ENCODE data around the gene POGLUT3. TPM values are rescaled to one million over a fixed set of nuclear protein-coding genes. Genes with fewer than 3 reads are reported as not detected.

The POGLUT3 gene
- total and polyA plus RNA-seq, 2 of the 4 experiments (the other 2 are of a cell fraction): 31.7 to 34.8 TPM

DNA sequence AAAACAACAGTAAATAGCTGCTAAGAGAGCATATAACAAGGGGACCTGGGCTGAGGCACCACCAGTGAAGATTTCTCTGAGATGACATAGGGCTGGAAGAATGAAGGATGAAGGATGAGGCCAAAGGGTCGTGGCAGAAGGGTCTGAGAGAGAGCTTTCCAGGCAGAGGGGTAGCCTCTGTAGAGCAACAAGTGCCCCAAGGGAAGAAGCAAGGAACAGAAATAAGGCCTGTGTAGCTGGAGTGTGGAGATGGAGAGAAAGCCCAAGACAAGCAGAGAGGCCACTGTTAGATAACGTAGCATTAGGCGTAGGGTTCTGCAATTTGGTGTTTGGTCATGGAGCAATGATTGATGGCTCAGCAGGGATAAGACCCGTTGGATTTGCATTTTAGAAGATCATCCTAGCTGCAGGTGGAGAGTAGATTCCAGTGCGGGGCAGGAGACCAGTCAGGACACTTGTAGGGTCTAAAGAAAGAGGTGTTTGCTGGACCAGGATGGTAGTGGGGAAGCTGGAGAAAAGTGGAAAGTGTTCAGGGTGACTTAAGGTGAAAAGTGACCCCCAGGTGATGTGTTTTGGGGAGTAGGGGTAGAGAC is 47.8 kb upstream of the POGLUT3 start:
- Histone ChIP-seq H4K20me1 (ENCODE audit: insufficient read depth, low read length) (no peaks in the 10 kb centered on the region), H3K79me1 (ENCODE audit: low read depth in 1 of 2, low read length in 2 of 2) (no peaks in the 10 kb centered on the region; a peak in 1 of 4 replicates), H2BK15ac (ENCODE audit: low read depth, low read length) (no peak overlapping the region), H2AK9ac (replicated peaks; ENCODE audit: low read depth, low read length, poor library complexity) (no peak overlapping the region), H2BK120ac (ENCODE audit: low read depth, low read length) (no peak overlapping the region), H3K23ac (ENCODE audit: low read depth, low read length) (no peak overlapping the region), H4K8ac (ENCODE audit: low read depth in 2 of 2, low read length in 2 of 2) (no peak overlapping the region), H3K18ac (ENCODE audit: low read depth, low read length) (no peak overlapping the region), H3K27ac (ENCODE audit: insufficient read depth, low read length) (no peak overlapping the region), H3K4ac (ENCODE audit: low read depth, low read length) (no peak overlapping the region), H2AFZ (replicated peaks; ENCODE audit: low read length, poor library complexity) (no peak overlapping the region), H4K5ac (ENCODE audit: low read depth, low read length) (no peak overlapping the region), H3K4me1 (ENCODE audit: control insufficient read depth, insufficient read depth, low read length) (peaks cover 1% of the 10 kb centered on the region; the same call in 1 of the 2 replicates), H3K14ac (replicated peaks; ENCODE audit: low read depth, low read length) (no peak overlapping the region), H3K36me3 (ENCODE audit: control insufficient read depth, insufficient read depth, low read length) (no peaks in the 10 kb centered on the region), H3K9me3 (ENCODE audit: control insufficient read depth, insufficient read depth, low read length) (no peaks in the 10 kb centered on the region), H3K56ac (ENCODE audit: extremely low read depth, insufficient read depth, low read length) (no peak overlapping the region), H3K9ac (ENCODE audit: low read depth, low read length) (no peak overlapping the region), H4K91ac (ENCODE audit: insufficient read depth, low read depth, low read length) (no peak overlapping the region), H3K4me2 (ENCODE audit: low read depth, low read length) (no peak overlapping the region), H2BK20ac (ENCODE audit: low read depth, low read length) (no peak overlapping the region), H3K9me1 (ENCODE audit: insufficient read depth, low read length) (no peaks in the 10 kb centered on the region), H2AK5ac (ENCODE audit: low read depth, low read length) (no peak overlapping the region), H2BK5ac (ENCODE audit: low read depth, low read length, poor library complexity, severe bottlenecking) (no peak overlapping the region), H3K4me3 (ENCODE audit: insufficient read depth, low read depth, low read length) (no peak overlapping the region), H3K27me3 (ENCODE audit: control insufficient read depth, insufficient read depth, low read length) (no peaks in the 10 kb centered on the region; the same call in 1 of the 2 replicates)
- intact Hi-C loops (cut with micrococcal nuclease) (no loop called here), in situ Hi-C loops (cut with MboI; ENCODE audit: low sequenced_read_pairs) (no loop called here), dilution Hi-C loops (cut with HindIII; ENCODE audit: low sequenced_read_pairs, unreplicated experiment) (no loop called here)
- DNase-seq (no peak), ATAC-seq (ENCODE audit: low read depth) (no peak)
- no TSS peak for BruUV-seq (replicated peaks)
- 51% methylated on average over 5 of the region's 5 CpGs; no CpG with 5 or more reads in 1 of the 2 experiments for WGBS, 2 experiments (ENCODE audit: extremely low coverage in 2 of 2, insufficient read length in 1 of 2)
- TF ChIP-seq, protein P1, sequence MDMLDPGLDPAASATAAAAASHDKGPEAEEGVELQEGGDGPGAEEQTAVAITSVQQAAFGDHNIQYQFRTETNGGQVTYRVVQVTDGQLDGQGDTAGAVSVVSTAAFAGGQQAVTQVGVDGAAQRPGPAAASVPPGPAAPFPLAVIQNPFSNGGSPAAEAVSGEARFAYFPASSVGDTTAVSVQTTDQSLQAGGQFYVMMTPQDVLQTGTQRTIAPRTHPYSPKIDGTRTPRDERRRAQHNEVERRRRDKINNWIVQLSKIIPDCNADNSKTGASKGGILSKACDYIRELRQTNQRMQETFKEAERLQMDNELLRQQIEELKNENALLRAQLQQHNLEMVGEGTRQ (IDR thresholded peaks at IDR 0.05; ENCODE audit: low read depth, low read length): no peak
- TF ChIP-seq SMC3 (IDR thresholded peaks at IDR 0.05; ENCODE audit: low read depth, low read length): no peak
- no peak for TF ChIP-seq POLR2A (IDR thresholded peaks at IDR 0.05; ENCODE audit: low read depth, low read length)
- TF ChIP-seq NFE2L2 (IDR thresholded peaks at IDR 0.05; ENCODE audit: low read depth, low read length): no peak
- no peak for TF ChIP-seq RCOR1 (IDR thresholded peaks at IDR 0.05; ENCODE audit: insufficient replicate concordance, low read length)
- TF ChIP-seq BHLHE40 (IDR thresholded peaks at IDR 0.05; ENCODE audit: low read depth, low read length): no peak
- TF ChIP-seq CEBPB (IDR thresholded peaks at IDR 0.05; ENCODE audit: low read depth, low read length): no peak
- TF ChIP-seq CHD1 (IDR thresholded peaks at IDR 0.05; ENCODE audit: low read depth, low read length): no peak
- no peak for TF ChIP-seq RAD21 (IDR thresholded peaks at IDR 0.05; ENCODE audit: low read length)
- TF ChIP-seq, protein P2, sequence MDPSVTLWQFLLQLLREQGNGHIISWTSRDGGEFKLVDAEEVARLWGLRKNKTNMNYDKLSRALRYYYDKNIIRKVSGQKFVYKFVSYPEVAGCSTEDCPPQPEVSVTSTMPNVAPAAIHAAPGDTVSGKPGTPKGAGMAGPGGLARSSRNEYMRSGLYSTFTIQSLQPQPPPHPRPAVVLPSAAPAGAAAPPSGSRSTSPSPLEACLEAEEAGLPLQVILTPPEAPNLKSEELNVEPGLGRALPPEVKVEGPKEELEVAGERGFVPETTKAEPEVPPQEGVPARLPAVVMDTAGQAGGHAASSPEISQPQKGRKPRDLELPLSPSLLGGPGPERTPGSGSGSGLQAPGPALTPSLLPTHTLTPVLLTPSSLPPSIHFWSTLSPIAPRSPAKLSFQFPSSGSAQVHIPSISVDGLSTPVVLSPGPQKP (IDR thresholded peaks at IDR 0.05; ENCODE audit: borderline replicate concordance, low read depth, low read length): no peak
- no peak for TF ChIP-seq MAZ (IDR thresholded peaks at IDR 0.05; ENCODE audit: borderline replicate concordance, low read depth, low read length)
- TF ChIP-seq MAFK (IDR thresholded peaks at IDR 0.05; ENCODE audit: low read depth, low read length): no peak
- TF ChIP-seq, protein P3, sequence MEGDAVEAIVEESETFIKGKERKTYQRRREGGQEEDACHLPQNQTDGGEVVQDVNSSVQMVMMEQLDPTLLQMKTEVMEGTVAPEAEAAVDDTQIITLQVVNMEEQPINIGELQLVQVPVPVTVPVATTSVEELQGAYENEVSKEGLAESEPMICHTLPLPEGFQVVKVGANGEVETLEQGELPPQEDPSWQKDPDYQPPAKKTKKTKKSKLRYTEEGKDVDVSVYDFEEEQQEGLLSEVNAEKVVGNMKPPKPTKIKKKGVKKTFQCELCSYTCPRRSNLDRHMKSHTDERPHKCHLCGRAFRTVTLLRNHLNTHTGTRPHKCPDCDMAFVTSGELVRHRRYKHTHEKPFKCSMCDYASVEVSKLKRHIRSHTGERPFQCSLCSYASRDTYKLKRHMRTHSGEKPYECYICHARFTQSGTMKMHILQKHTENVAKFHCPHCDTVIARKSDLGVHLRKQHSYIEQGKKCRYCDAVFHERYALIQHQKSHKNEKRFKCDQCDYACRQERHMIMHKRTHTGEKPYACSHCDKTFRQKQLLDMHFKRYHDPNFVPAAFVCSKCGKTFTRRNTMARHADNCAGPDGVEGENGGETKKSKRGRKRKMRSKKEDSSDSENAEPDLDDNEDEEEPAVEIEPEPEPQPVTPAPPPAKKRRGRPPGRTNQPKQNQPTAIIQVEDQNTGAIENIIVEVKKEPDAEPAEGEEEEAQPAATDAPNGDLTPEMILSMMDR (conservative IDR thresholded peaks at IDR 0.05; ENCODE audit: low read depth, low read length): no peak
- TF ChIP-seq MXI1 (IDR thresholded peaks at IDR 0.05; ENCODE audit: borderline replicate concordance, low read depth, low read length): no peak
- TF ChIP-seq FOS (IDR thresholded peaks at IDR 0.05; ENCODE audit: low read depth, low read length): no peak
- no peak for TF ChIP-seq RFX5 (IDR thresholded peaks at IDR 0.05; ENCODE audit: low read depth, low read length)
- POLR2A ChIA-PET (ENCODE audit: unreplicated experiment): no interaction called here
- CTCF ChIA-PET: interaction anchor here (1.0 kb wide), 1 partner anchor 9 kb away, joined by 3 read pairs; no protein-coding TSS in a partner anchor

Data from IMR-90 (cell line).